Medulla oblongata (tissue), 1 donor: ENCODE measurements around the gene TMEM175.

Experiments used
- DNase-seq: peaks from one replicate; pipeline ENCODE4 v3.0.0-alpha.2; 2015; ENCODE audit errors: extremely low spot score

TMEM175 gene

DNA sequence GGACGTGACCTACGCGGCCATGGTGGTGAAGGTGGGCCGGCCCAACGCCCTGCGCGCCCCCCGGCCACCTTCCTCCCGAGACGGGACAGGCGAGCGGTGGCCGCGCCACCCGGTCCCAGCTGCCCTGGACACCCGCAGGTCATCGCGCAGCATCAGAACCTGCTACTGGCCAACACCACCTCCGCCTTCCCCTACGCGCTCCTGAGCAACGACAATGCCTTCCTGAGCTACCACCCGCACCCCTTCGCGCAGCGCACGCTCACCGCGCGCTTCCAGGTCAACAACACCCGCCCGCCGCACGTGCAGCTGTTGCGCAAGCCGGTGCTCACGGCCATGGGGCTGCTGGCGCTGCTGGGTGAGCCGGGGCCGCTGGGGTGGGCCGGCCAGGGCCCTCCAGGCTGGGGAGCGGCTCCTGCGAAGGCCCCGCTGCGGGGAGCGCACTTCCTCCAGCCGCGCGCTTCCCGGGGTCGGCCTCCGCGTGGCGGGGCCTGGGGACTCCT is 69.9 kb downstream of the TMEM175 start:
- no peak for DNase-seq

DNA sequence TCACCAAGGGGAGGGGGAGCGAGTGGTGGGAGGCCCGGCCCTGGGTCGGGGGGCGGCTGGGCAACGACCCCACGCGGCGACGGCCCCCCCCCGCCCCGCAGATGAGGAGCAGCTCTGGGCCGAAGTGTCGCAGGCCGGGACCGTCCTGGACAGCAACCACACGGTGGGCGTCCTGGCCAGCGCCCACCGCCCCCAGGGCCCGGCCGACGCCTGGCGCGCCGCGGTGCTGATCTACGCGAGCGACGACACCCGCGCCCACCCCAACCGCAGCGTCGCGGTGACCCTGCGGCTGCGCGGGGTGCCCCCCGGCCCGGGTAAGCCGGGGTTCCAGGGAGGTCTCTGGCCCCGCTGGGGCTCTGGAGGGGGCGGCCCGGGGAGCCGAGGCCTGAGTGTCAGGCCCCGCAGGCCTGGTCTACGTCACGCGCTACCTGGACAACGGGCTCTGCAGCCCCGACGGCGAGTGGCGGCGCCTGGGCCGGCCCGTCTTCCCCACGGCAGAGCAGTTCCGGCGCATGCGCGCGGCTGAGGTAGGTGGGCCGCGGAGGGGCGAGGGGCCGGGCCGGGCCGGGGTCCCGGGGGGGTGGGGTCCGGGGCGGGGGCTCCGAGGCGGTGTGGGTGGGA is 70.5 kb downstream of the TMEM175 start:
- no peak for DNase-seq

- no peak for DNase-seq
Observed at GRCh38 chr4:1003271-1004070, 71.2 kb downstream of the TMEM175 start.

DNA sequence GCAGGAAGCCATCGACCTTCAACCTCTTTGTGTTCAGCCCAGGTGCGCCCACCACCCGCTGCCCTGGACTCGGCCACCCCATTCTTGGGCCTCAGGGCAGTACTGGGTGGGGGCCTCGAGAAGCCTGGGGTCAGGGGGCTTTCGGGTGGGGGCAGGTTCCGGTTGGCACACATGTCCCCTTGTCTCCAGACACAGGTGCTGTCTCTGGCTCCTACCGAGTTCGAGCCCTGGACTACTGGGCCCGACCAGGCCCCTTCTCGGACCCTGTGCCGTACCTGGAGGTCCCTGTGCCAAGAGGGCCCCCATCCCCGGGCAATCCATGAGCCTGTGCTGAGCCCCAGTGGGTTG is 71.8 kb downstream of the TMEM175 start:
- no peak for DNase-seq

DNA sequence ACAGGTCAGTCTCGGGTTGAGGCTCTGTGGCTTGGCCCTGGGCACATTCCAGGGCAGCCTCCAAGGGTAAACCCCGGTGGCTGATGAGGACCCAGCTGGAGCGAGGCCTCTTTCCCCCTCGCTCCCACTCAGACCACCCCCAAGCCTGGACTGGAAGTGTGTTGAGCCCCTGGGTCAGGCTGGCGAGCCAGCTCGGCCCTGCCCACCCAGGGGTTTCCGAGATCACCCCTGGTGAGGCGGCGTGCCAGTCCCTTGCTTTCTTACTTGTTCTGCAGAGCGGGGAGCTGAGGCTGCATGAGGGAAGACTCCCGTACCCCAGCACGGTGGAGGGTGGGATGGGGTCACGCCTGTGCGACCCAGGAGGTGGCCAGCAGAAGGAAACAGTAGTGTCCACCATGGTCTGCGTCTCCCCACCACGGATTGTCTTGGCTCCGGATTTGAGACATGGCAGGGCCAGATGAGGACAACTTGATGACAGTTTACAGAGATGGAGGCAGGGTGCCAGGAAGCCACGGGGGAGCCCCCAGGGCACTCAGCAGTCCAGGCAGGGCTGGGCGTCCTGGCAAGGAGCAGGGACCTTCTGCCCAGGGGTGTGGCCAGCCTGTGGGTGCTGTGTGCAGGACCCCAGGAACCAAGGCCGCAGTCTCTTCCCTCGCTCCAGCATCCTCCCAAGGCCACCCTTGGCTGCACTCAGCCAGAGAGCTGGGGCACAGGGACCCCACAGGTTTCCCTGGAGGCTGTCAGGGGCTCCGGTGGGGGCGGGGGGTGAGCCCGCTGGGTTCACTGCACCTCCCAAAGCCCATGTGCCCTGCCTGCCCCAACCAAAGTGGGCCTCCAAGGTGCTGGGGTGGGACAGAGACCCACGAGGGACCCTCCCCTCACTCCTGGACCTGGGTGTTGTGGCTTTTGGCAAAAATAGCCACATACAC is 72.6 kb downstream of the TMEM175 start:
- no peak for DNase-seq

DNA sequence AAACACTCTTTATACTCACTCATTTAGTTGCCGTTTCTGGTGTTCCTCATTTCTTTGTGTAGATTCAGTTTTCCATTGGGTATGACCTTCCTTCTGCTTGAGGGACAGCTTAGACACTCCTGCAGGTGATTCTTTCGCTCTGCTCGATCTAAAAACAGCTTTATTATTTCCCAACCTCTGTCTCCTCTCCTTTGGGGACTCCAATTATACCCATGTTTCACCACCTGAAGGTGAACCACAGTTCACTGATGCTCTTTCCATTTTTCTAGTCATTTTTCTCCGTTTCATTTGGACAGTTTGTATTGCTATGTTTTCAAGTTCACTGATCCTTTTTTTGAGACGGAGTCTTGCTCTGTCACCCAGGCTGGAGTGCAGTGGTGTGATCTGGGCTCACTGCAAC is 74.6 kb downstream of the TMEM175 start:
- no peak for DNase-seq
